Tibial nerve (tissue), 4 donors: ENCODE measurements around the gene YY1.

Experiments used
- EP300 ChIP-seq, 2 donors: sonication (generic); formaldehyde crosslinking; IDR thresholded peaks; one replicate each; pipeline ENCODE4 v1.6.1; 2017; ENCODE audit warnings: antibody characterized with exemption in 2 of 2, mild to moderate bottlenecking in 1 of 2
- POLR2A ChIP-seq, 2 donors: fragments of 450-650 bp; IDR thresholded peaks; one replicate each; pipeline ENCODE4 v1.6.1; 2017; ENCODE audit warnings: antibody characterized with exemption in 2 of 2, mild to moderate bottlenecking in 2 of 2, moderate library complexity in 2 of 2
- TF ChIP-seq, protein P1 (sequence below), 5 experiments: fragments of 200-600 bp in 3 of 5; fragments of 450-650 bp in 2 of 5; sonication (generic) in 3 of 5; IDR thresholded peaks; one replicate each; pipeline ENCODE4 v1.5.1; 2016 to 2019; ENCODE audit warnings: antibody characterized with exemption in 5 of 5, mild to moderate bottlenecking in 3 of 5, moderate library complexity in 2 of 5

- TF ChIP-seq, protein P1, sequence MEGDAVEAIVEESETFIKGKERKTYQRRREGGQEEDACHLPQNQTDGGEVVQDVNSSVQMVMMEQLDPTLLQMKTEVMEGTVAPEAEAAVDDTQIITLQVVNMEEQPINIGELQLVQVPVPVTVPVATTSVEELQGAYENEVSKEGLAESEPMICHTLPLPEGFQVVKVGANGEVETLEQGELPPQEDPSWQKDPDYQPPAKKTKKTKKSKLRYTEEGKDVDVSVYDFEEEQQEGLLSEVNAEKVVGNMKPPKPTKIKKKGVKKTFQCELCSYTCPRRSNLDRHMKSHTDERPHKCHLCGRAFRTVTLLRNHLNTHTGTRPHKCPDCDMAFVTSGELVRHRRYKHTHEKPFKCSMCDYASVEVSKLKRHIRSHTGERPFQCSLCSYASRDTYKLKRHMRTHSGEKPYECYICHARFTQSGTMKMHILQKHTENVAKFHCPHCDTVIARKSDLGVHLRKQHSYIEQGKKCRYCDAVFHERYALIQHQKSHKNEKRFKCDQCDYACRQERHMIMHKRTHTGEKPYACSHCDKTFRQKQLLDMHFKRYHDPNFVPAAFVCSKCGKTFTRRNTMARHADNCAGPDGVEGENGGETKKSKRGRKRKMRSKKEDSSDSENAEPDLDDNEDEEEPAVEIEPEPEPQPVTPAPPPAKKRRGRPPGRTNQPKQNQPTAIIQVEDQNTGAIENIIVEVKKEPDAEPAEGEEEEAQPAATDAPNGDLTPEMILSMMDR (IDR thresholded peaks at IDR 0.05) = no peak
- no peak for TF ChIP-seq POLR2A (IDR thresholded peaks at IDR 0.05)
- no peak for TF ChIP-seq EP300 (IDR thresholded peaks at IDR 0.05)
Measured at GRCh38 chr14:100193417-100194357, 45.3 kb upstream of the YY1 start.
